Activated CD4-positive, CD25-positive, alpha-beta regulatory T cell treated with anti-CD3 and anti-CD28 coated beads, Interleukin-2, amount 50 U/mL, for 16 hours (primary cell): Measurements from ENCODE around the gene ST6GAL1.

Experiments
- DNase-seq: peaks from one replicate; pipeline ENCODE4 v3.0.0-alpha.2; 2020; ENCODE audit warnings: low read depth, low spot score

Gene ST6GAL1

DNA sequence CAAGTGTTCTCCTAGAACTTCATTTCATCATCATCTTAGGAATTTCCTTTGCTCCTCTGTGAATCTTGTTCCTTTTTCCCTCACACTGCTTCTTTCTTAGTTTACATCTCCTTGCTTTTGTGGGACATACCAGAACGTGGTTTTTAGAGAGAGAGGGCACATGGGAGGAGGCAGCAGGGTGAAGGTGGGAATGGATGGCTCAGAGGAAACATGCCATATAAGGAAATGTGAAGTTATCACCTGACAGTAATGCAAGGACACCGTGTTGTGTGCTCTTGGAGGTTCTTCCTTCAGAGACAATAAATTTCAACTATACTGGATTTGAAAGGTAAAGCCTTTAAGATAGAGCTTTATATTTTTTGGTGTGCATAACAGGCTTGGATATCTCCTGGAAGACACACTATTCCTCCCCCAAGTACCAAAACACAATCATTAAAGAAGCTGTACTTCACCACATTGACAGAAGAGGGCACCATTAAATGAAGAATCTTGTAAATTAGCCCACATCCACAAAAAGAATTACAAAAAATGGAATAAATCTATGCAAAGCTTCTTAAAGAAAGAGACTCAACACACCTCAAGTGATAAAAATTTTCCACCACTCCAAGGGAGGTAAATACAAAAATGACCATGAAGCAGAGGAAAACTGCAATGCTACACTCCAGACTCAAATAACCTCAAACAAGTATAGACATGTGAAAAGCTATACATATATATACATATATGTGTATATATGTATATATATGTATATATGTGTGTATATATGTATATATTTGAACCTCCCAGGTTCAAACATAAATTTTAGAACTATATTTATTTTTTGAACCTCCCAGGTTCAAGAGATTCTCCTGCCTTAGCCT is 182.8 kb downstream of the ST6GAL1 start:
- DNase-seq = no peak

- no peak for DNase-seq
These were observed 184.2 kb downstream of the ST6GAL1 start for GRCh38 chr3:187114511-187114910.

DNA sequence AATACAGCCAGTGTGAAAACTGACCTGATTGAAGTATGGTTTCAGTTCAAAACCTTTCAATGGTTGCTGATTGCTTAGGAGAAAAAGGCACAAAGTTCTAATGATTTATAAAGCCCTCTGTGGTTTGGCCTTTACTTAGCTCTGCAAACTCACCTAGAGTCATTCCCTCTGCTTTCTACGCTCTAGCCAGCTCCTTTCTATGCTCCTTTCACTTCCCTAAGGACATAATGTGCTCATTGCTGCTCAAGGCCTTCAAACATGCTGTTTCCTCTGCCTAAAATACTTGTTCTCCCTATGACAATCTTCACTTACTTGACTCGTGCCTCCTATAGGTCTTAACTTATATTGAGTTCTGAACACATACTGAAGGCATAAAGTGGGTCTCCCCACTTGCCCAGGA is 190.0 kb downstream of the ST6GAL1 start:
- DNase-seq = no peak

- DNase-seq = no peak
These were observed 191.9 kb downstream of the ST6GAL1 start for GRCh38 chr3:187122261-187122660.

- DNase-seq = no peak
These were observed 195.1 kb downstream of the ST6GAL1 start for GRCh38 chr3:187125319-187126031.
